ENCODE data around the gene USP46.
A peak's percentile ranks its signal among the peaks of the same experiment; 100 is the strongest.

USP46 gene

GRCh38 chr4:52659001-52659721 is at the start of gene USP46:
TSS of gene USP46 (minus strand) at chr4:52659301. CDS start at chr4:52659150, 151 bp downstream.
- DNase-seq (ENCODE audit: extremely low read depth in 1 of 2, low read depth in 1 of 2): peak in 1 of 2 donors; percentile 41

GRCh38 chr4:52704661-52705060 is 45.6 kb upstream of the USP46 start:
- no peak for DNase-seq (ENCODE audit: extremely low read depth in 1 of 2, low read depth in 1 of 2)

- no peak for DNase-seq (ENCODE audit: extremely low read depth in 1 of 2, low read depth in 1 of 2)
These were observed 45.0 kb upstream of the USP46 start for GRCh38 chr4:52704133-52704532.

- DNase-seq (ENCODE audit: extremely low read depth in 1 of 2, low read depth in 1 of 2): no peak
These were observed 42.1 kb upstream of the USP46 start for GRCh38 chr4:52701207-52701606.

- no peak for DNase-seq (ENCODE audit: extremely low read depth in 1 of 2, low read depth in 1 of 2)
These were observed 35.8 kb upstream of the USP46 start for GRCh38 chr4:52694936-52695335.

- DNase-seq (ENCODE audit: extremely low read depth in 1 of 2, low read depth in 1 of 2): no peak
These were observed 34.4 kb upstream of the USP46 start for GRCh38 chr4:52693492-52693891.

GRCh38 chr4:52689096-52689495 is 30.0 kb upstream of the USP46 start:
- DNase-seq (ENCODE audit: extremely low read depth in 1 of 2, low read depth in 1 of 2): no peak

- DNase-seq (ENCODE audit: extremely low read depth in 1 of 2, low read depth in 1 of 2): no peak
These were observed 28.6 kb upstream of the USP46 start for GRCh38 chr4:52687696-52688095.

- no peak for DNase-seq (ENCODE audit: extremely low read depth in 1 of 2, low read depth in 1 of 2)
These were observed 26.2 kb upstream of the USP46 start for GRCh38 chr4:52685316-52685715.

GRCh38 chr4:52684896-52685295 is 25.8 kb upstream of the USP46 start:
- no peak for DNase-seq (ENCODE audit: extremely low read depth in 1 of 2, low read depth in 1 of 2)

GRCh38 chr4:52680381-52680780 is 21.3 kb upstream of the USP46 start:
- no peak for DNase-seq (ENCODE audit: extremely low read depth in 1 of 2, low read depth in 1 of 2)

- DNase-seq (ENCODE audit: extremely low read depth in 1 of 2, low read depth in 1 of 2): no peak
These were observed 17.4 kb upstream of the USP46 start for GRCh38 chr4:52676536-52676935.

GRCh38 chr4:52675111-52675510 is 16.0 kb upstream of the USP46 start:
- DNase-seq (ENCODE audit: extremely low read depth in 1 of 2, low read depth in 1 of 2): no peak

GRCh38 chr4:52670739-52671138 is 11.6 kb upstream of the USP46 start:
- DNase-seq (ENCODE audit: extremely low read depth in 1 of 2, low read depth in 1 of 2): no peak

GRCh38 chr4:52670121-52670520 is 11.0 kb upstream of the USP46 start:
- DNase-seq (ENCODE audit: extremely low read depth in 1 of 2, low read depth in 1 of 2): no peak

- no peak for DNase-seq (ENCODE audit: extremely low read depth in 1 of 2, low read depth in 1 of 2)
These were observed 6.5 kb upstream of the USP46 start for GRCh38 chr4:52665592-52665991.

GRCh38 chr4:52664479-52664878 is 5.4 kb upstream of the USP46 start:
- DNase-seq (ENCODE audit: extremely low read depth in 1 of 2, low read depth in 1 of 2): no peak

- DNase-seq (ENCODE audit: extremely low read depth in 1 of 2, low read depth in 1 of 2): no peak
These were observed 3.0 kb upstream of the USP46 start for GRCh38 chr4:52661966-52662690.

- no peak for DNase-seq (ENCODE audit: extremely low read depth in 1 of 2, low read depth in 1 of 2)
These were observed 1.5 kb upstream of the USP46 start for GRCh38 chr4:52660643-52661042.

GRCh38 chr4:52659722-52660261 is 691 bp upstream of the USP46 start:
- no peak for DNase-seq (ENCODE audit: extremely low read depth in 1 of 2, low read depth in 1 of 2)

- no peak for DNase-seq (ENCODE audit: extremely low read depth in 1 of 2, low read depth in 1 of 2)
These were observed 480 bp downstream of the USP46 start for GRCh38 chr4:52658641-52659000.

Measured in activated CD8-positive, alpha-beta memory T cell treated with anti-CD3 and anti-CD28 coated beads for 1 hour (primary cell).